Measurements from ENCODE around the gene SVBP.

DNA sequence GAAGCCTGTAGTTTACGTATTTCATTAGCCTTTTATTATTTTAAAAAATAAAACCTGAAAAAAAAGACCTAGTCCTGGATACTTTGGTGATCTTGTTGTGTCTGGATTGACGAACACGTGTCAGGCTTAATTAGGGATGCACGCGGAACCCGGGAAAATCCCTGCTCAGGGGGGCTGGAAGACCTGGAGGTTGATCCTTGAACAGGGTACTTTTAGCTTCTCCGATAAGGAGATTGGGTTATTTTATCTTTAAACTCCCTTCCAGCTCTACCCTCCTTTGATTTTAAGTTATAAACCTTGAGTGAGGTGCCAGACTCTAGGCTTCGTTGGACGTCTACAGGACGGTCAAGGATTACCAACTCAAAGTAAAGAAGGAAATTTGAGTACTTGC lies 28.7 kb upstream of the SVBP start:
- TF ChIP-seq, protein P1, sequence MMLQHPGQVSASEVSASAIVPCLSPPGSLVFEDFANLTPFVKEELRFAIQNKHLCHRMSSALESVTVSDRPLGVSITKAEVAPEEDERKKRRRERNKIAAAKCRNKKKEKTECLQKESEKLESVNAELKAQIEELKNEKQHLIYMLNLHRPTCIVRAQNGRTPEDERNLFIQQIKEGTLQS (IDR thresholded peaks at IDR 0.05): no peak
- TF ChIP-seq JUND (IDR thresholded peaks at IDR 0.05) (no peak), ZBTB33 (IDR thresholded peaks at IDR 0.05) (no peak), FOXA2 (IDR thresholded peaks at IDR 0.05) (no peak), SP1 (IDR thresholded peaks at IDR 0.05) (no peak), RXRA (IDR thresholded peaks at IDR 0.05) (no peak), YY1 (IDR thresholded peaks at IDR 0.05) (no peak)
- TF ChIP-seq, protein P2, sequence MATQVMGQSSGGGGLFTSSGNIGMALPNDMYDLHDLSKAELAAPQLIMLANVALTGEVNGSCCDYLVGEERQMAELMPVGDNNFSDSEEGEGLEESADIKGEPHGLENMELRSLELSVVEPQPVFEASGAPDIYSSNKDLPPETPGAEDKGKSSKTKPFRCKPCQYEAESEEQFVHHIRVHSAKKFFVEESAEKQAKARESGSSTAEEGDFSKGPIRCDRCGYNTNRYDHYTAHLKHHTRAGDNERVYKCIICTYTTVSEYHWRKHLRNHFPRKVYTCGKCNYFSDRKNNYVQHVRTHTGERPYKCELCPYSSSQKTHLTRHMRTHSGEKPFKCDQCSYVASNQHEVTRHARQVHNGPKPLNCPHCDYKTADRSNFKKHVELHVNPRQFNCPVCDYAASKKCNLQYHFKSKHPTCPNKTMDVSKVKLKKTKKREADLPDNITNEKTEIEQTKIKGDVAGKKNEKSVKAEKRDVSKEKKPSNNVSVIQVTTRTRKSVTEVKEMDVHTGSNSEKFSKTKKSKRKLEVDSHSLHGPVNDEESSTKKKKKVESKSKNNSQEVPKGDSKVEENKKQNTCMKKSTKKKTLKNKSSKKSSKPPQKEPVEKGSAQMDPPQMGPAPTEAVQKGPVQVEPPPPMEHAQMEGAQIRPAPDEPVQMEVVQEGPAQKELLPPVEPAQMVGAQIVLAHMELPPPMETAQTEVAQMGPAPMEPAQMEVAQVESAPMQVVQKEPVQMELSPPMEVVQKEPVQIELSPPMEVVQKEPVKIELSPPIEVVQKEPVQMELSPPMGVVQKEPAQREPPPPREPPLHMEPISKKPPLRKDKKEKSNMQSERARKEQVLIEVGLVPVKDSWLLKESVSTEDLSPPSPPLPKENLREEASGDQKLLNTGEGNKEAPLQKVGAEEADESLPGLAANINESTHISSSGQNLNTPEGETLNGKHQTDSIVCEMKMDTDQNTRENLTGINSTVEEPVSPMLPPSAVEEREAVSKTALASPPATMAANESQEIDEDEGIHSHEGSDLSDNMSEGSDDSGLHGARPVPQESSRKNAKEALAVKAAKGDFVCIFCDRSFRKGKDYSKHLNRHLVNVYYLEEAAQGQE (IDR thresholded peaks at IDR 0.05): no peak
- TF ChIP-seq, protein P3, sequence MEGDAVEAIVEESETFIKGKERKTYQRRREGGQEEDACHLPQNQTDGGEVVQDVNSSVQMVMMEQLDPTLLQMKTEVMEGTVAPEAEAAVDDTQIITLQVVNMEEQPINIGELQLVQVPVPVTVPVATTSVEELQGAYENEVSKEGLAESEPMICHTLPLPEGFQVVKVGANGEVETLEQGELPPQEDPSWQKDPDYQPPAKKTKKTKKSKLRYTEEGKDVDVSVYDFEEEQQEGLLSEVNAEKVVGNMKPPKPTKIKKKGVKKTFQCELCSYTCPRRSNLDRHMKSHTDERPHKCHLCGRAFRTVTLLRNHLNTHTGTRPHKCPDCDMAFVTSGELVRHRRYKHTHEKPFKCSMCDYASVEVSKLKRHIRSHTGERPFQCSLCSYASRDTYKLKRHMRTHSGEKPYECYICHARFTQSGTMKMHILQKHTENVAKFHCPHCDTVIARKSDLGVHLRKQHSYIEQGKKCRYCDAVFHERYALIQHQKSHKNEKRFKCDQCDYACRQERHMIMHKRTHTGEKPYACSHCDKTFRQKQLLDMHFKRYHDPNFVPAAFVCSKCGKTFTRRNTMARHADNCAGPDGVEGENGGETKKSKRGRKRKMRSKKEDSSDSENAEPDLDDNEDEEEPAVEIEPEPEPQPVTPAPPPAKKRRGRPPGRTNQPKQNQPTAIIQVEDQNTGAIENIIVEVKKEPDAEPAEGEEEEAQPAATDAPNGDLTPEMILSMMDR (IDR thresholded peaks at IDR 0.05; ENCODE audit: low read depth, low read length, missing input control): no peak
